Caco-2 (cell line): ENCODE measurements around the gene CST4. TPM values are rescaled to one million over a fixed set of nuclear protein-coding genes. Genes with fewer than 3 reads are reported as not detected.

Source experiments
- BruUV-seq: library from RNA; stranded (reverse); fragments of 400-500 nt; replicated peaks from 2 replicates; lab custom pipeline; 2021; lab: Mats Ljungman, UMichigan
- CTCF ChIA-PET: fragments of 300-600 bp; sonication (Branson Sonifier 250); formaldehyde crosslinking; loops from one replicate; lab custom pipeline; 2022; ENCODE audit warnings: antibody characterized with exemption; lab: Charles Lee
- POLR2A ChIA-PET: fragments of 300-600 bp; sonication (Branson Sonifier 250); formaldehyde crosslinking; loops from one replicate; lab custom pipeline; 2022; ENCODE audit warnings: antibody characterized with exemption; lab: Charles Lee
- DNase-seq, 2 experiments: peaks; one replicate each; pipeline versions ENCODE4 v3.0.0 to v3.0.0-alpha.2; 2020 to 2022
- H3K27me3 ChIP-seq: replicated peaks from 2 replicates; pipeline ENCODE4 v1.6.0; 2011; ENCODE audit warnings: low read length; ENCODE audit not compliant: control insufficient read depth, insufficient read depth
- H3K36me3 ChIP-seq: 2 replicates; pipeline ENCODE4 v1.5.1; 2011; ENCODE audit warnings: low read length; ENCODE audit not compliant: control insufficient read depth, insufficient read depth
- H3K4me1 ChIP-seq: fragments of 250-450 bp; sonication (Bioruptor Pico); 2 replicates; pipeline ENCODE4 v1.5.1; 2020; ENCODE audit warnings: mild to moderate bottlenecking
- H3K4me3 ChIP-seq: 2 replicates; pipeline ENCODE4 v1.5.1; 2011; ENCODE audit warnings: low read depth, mild to moderate bottlenecking, control low read depth, low read length
- H3K9me3 ChIP-seq: fragments of 250-450 bp; sonication (Bioruptor Pico); 2 replicates; pipeline ENCODE4 v1.5.1; 2020; ENCODE audit warnings: mild to moderate bottlenecking, moderate library complexity
- H3K27ac Mint-ChIP-seq: one replicate; pipeline ENCODE4 v1.8.0; 2022; ENCODE audit warnings: mixed read lengths; ENCODE audit not compliant: unreplicated experiment
- H3K27me3 Mint-ChIP-seq: one replicate; pipeline ENCODE4 v1.8.0; 2022; ENCODE audit warnings: mixed read lengths; ENCODE audit not compliant: insufficient read depth, unreplicated experiment
- H3K36me3 Mint-ChIP-seq: one replicate; pipeline ENCODE4 v1.8.0; 2022; ENCODE audit warnings: mild to moderate bottlenecking, mixed read lengths; ENCODE audit not compliant: insufficient read depth, unreplicated experiment
- H3K4me1 Mint-ChIP-seq: one replicate; pipeline ENCODE4 v1.8.0; 2022; ENCODE audit warnings: low read depth, mixed read lengths; ENCODE audit not compliant: unreplicated experiment
- H3K4me3 Mint-ChIP-seq: one replicate; pipeline ENCODE4 v1.8.0; 2022; ENCODE audit warnings: mild to moderate bottlenecking, moderate library complexity, mixed read lengths; ENCODE audit not compliant: unreplicated experiment
- H3K9me3 Mint-ChIP-seq: one replicate; pipeline ENCODE4 v1.8.0; 2022; ENCODE audit warnings: mixed read lengths; ENCODE audit not compliant: unreplicated experiment
- CTCF ChIP-seq, 2 experiments: fragments of 200-600 bp in 1 of 2; IDR thresholded peaks; 1 replicate in 1 of 2; 2 replicates in 1 of 2; pipeline versions ENCODE4 v1.5.1 to v1.8.0; 2011 to 2022; ENCODE audit warnings: antibody characterized with exemption in 1 of 2, control low read depth in 1 of 2, inconsistent platforms in 1 of 2, low read depth in 1 of 2, low read length in 1 of 2, mild to moderate bottlenecking in 1 of 2, moderate library complexity in 1 of 2; ENCODE audit not compliant: insufficient read depth in 1 of 2, severe bottlenecking in 1 of 2, unreplicated experiment in 1 of 2
- intact Hi-C: fragments of 100-400 bp; cut with micrococcal nuclease; formaldehyde crosslinking; loops from one replicate; pipeline ENCODE4 v1.10.0; 2022; ENCODE audit not compliant: unreplicated experiment
- total RNA-seq: library from RNA; stranded (reverse); gene quantifications from 2 replicates; pipeline ENCODE4 v1.2.3, GENCODE V29; 2022

Gene CST4
- total RNA-seq, 1 experiment from 2014 or later, result 4.2 TPM

GRCh38 chr20:23680146-23680545 is 8.7 kb downstream of the CST4 start:
- BruUV-seq, result no TSS peak
- Histone ChIP-seq H3K36me3 (no peaks in the 10 kb centered on the region), H3K27me3 (no peaks in the 10 kb centered on the region), H3K4me1 (no peaks in the 10 kb centered on the region), H3K4me3 (no peak overlapping the region), H3K9me3 (no peaks in the 10 kb centered on the region)
- no peak overlapping the region for H3K4me3 Mint-ChIP-seq
- intact Hi-C loops, result no loop called here
- no peak for DNase-seq
- TF ChIP-seq CTCF (IDR thresholded peaks at IDR 0.05; ENCODE audit: insufficient read depth in 1 of 2, low read depth in 1 of 2, low read length in 1 of 2, severe bottlenecking in 1 of 2, unreplicated experiment in 1 of 2), result no peak
- no peaks in the 10 kb centered on the region for H3K36me3 Mint-ChIP-seq
- H3K4me1 Mint-ChIP-seq, result no peaks in the 10 kb centered on the region
- ChIA-PET CTCF (no interaction called here), POLR2A (no interaction called here)
- H3K9me3 Mint-ChIP-seq, result no peaks in the 10 kb centered on the region
- H3K27me3 Mint-ChIP-seq, result no peaks in the 10 kb centered on the region
- no peak overlapping the region for H3K27ac Mint-ChIP-seq

GRCh38 chr20:23679133-23680092 is 9.4 kb downstream of the CST4 start:
- CTCF ChIA-PET, result no interaction called here
- no peaks in the 10 kb centered on the region for H3K36me3 Mint-ChIP-seq
- intact Hi-C loops, result no loop called here

GRCh38 chr20:23673209-23673608 is 15.6 kb downstream of the CST4 start:
- no peak for TF ChIP-seq CTCF (IDR thresholded peaks at IDR 0.05; ENCODE audit: insufficient read depth in 1 of 2, low read depth in 1 of 2, low read length in 1 of 2, severe bottlenecking in 1 of 2, unreplicated experiment in 1 of 2)
- H3K27ac Mint-ChIP-seq, result no peak overlapping the region
- Histone ChIP-seq H3K27me3 (no peaks in the 10 kb centered on the region), H3K4me1 (peaks cover 5% of the 10 kb centered on the region; the same call in 1 of the 2 replicates), H3K9me3 (no peaks in the 10 kb centered on the region), H3K4me3 (no peak overlapping the region), H3K36me3 (no peaks in the 10 kb centered on the region)
- H3K9me3 Mint-ChIP-seq, result peaks cover 9% of the 10 kb centered on the region
- no TSS peak for BruUV-seq
- POLR2A ChIA-PET, result no interaction called here
- no peaks in the 10 kb centered on the region for H3K36me3 Mint-ChIP-seq
- CTCF ChIA-PET, result interaction anchor here (0.6 kb wide), 1 partner anchor 127 kb away, joined by 7 read pairs; no protein-coding TSS in a partner anchor
- H3K4me3 Mint-ChIP-seq, result no peak overlapping the region
- H3K27me3 Mint-ChIP-seq, result no peaks in the 10 kb centered on the region
- intact Hi-C loops, result no loop called here
- DNase-seq, result no peak
- no peaks in the 10 kb centered on the region for H3K4me1 Mint-ChIP-seq

More at GRCh38 chr20:23679133-23680092, 9.4 kb downstream of the CST4 start:
- Mint-ChIP-seq H3K27me3 (no peaks in the 10 kb centered on the region), H3K4me3 (no peak overlapping the region), H3K27ac (no peak overlapping the region), H3K4me1 (no peaks in the 10 kb centered on the region), H3K9me3 (no peaks in the 10 kb centered on the region)
- no peaks in the 10 kb centered on the region for H3K36me3 ChIP-seq
- H3K4me3 ChIP-seq, result no peak overlapping the region
- no peak for DNase-seq
- H3K9me3 ChIP-seq, result no peaks in the 10 kb centered on the region
- no peak for TF ChIP-seq CTCF (IDR thresholded peaks at IDR 0.05; ENCODE audit: insufficient read depth in 1 of 2, low read depth in 1 of 2, low read length in 1 of 2, severe bottlenecking in 1 of 2, unreplicated experiment in 1 of 2)
- H3K27me3 ChIP-seq, result no peaks in the 10 kb centered on the region
- no TSS peak for BruUV-seq
- no peaks in the 10 kb centered on the region for H3K4me1 ChIP-seq
- POLR2A ChIA-PET, result no interaction called here
